GM11168 (cell line): Measurements from ENCODE around the gene NAA35.
"Not testable (repeated sequence)": the region's sequence is repeated elsewhere in the genome, so short reads cannot be mapped to it uniquely, and the experiment has no call there.

Experiments used
- in situ Hi-C: fragments of 300-500 bp; cut with MboI; formaldehyde crosslinking; loops from one replicate; pipeline ENCODE4 v1.12.0; 2022; ENCODE audit warnings: low sequenced_read_pairs; ENCODE audit not compliant: unreplicated experiment

Gene NAA35

DNA sequence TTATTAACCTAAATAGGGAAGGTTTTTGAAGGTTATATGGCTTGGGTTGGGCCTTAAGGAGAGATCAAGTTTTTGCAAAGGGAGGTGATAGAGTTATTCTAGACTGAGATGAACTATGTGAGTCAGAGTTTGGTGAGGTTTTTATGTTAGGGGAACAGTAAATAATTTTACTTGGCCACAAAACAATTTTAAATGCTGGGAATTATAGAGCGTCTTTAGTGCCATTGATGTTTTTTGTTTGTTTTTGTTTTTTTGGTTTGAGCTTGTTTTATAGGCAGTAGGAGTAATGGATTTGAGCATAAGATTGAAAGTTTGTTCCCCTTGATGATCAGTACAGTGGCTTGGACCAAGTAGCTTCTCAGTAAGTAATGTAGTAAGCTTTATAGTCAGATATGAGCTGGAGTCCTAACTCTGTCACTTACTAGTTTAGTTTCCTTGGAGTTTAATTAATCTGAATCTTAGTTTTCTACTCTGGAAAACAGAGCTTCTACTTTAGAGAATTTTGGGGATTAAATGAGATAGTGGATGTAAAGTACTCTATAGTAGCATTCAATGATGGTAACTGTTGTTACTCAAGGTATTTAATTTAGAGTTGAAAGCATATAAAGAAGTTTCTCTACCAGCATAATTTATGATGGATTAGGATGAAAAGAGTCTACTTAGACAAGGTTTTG, 2.9 kb downstream of the NAA35 start:
- in situ Hi-C loops = no loop called here

DNA sequence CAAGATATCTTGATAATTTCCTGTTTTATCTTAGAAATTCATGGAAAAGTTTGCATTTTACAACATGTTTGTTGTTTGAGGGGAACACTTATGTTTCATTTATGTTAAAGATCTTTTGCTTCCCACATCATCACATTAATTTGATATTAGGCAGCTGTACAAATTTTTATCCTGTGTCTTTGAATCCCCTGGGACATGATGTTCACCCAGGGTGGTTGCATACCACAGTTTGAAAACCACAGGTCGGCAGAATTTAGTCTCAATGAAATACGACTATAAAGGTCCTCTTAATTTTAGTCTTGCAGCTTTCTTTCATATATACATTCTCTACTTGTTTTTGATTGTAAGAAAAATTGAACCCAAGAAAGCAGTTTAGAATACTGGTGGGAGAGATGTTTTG, 3.7 kb downstream of the NAA35 start:
- in situ Hi-C loops = no loop called here

DNA sequence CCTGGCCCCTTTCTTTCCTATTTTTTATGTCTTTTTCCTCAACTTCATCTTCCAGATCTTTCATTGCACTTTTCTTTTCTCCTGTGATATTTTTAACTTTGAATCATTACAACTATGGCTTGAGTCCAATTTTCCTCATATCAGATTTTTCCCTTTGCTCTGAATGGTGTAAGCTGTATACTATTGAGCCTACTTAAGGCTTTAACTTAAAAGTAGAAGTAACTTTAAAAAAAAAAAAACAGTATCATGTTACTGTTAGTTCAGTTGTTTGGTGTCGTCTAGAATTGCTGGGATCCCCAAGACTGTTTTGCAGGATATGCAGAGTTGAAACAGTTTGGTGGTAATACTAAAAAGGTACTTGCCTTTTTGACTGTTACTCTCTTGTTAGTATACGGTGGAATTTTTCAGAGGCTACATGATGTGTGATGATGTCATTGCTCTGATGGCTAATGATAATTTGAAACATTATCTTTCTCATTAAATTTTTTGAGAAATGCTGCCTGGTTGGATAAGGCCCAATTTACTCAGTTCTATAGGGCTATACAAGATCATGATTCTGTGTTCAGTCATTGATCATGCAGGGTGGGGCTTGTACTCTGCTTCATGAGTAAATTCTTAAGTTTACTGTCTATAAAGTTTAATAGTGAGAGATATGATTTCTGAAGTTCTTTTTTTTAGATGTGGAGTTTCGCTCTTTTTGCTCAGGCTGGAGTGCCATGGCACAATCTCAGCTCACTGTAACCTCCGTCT, 8.8 kb downstream of the NAA35 start:
- in situ Hi-C loops = no loop called here

DNA sequence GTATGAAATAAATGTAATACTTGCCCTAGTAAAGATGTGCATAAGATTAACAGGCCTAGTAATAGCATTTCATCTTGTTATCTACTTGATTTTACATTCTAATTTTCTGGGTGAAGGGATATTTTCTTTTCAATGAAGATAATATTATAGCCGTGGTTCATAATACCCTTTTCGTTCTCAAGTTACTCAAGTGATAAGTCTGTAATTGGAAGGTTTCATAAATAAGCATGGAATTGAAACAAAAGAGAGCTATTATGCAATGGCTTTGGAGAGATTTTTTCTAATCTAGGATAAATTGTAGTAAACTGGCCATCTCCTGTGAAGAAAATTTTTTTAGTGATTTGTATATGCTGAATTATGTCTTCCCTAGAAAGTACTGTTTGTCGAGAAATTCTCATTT, 19.0 kb downstream of the NAA35 start:
- in situ Hi-C loops = no loop called here

DNA sequence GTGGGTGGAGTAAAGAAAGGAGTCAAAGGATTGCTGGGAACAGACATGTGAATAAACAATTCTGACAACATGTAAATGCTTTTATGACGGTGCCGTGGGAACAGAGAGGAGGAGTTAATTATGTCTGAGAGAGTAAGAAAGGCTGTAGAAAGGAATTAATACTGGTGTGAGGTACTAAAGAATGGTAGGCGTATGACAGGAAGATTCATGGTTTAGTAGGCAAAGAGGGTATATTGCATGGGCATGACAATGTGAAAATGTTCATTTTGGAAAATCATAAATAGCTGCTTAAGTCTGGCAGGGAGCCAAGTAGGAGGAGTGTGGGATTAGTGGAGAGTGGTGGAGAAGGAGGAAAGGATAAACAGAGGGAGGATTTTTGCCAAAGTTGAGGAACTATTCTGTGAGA, 19.7 kb downstream of the NAA35 start:
- in situ Hi-C loops = no loop called here

DNA sequence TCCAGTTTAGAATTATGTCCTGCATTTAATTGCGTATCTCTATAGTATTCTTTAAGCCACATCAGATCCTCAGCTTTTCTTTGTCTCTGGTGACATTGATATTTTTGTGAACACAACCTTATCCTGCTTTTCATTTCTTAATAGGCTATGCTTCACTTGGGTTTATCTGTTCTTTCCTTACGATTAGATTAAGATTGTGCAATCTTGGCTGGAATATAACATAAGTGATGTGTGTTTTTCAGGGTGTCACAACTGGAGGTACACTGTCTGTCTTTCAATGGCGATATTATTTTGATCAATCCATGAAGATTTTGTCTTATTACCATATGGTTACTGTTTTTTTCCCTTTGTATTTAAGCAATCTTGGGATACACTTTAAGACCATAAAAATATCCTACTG, 23.6 kb downstream of the NAA35 start:
- in situ Hi-C loops = no loop called here

DNA sequence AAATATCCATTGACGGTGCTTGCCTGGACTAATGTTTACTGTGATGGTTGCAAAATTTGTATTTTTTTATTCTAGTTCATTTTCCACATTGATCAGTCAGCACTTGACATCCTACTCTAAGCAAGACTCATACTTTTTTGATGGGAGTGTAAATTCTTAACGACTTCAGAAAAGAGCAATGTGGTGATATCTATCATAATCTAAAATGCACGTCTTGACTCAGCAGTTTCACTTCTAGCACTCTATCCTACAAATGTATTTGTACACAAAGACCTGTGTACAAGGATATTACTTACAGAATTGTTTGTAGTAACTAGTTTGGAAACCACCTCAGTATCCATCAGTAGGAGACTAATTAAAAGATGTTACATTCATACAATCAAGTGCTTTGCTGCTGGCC, 24.0 kb downstream of the NAA35 start:
- in situ Hi-C loops = no loop called here

DNA sequence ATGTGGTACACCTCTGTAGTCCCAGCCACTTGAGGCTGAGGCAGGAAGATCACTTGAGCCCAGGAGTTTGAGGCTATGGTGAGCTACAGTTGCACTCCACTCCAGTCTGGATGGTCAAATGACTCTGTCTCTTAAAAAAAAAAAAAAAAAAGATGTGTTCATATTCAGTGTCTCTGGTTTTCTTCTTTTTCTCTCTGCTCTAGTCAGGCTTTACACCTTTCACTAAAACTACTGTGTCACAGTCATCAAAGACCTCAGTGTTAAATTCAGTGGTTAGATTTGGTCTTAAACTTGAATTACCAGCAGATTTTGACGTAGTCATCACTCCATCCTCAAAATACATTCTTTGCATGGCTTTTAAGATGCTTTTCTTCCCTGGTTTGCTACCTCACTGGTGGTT, 28.8 kb downstream of the NAA35 start:
- in situ Hi-C loops = no loop called here

DNA sequence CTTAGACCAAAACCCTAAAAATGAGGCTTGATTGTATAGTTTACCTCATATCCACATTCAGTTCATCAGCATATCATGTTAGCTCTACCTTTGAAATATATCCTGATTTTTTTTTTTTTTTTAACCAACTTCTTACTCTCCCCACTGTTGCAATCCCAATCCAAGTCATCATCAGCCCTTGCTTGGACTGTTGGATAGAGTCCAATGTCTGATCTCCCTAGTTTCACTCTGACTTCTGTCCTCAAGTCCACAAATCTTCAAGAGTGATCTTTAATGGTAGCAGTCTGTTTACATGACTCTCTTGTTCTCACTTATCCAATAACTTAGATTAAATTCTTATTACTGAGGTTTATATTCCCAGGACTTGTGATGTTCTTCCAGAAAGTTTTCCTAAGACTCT, 30.8 kb downstream of the NAA35 start:
- in situ Hi-C loops = no loop called here

DNA sequence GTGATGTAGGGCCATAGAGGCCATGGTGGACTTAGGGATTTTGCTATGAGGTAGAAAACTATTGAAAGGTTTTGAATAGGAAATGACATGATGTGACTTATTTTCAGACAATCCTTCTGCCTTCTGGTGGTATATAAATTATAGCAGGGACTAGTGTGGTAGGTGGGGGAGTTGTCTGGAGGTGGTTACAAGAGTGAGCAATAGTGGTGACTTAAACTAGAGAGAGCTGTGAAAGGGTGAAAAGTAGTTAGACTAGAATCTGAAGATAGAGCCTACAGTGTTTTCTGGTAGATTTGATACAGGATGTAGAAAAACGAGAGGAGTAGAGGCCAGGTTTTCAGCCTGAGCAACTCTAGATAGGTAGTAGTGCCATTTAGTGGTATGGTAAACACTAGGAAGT, 32.3 kb downstream of the NAA35 start:
- in situ Hi-C loops = no loop called here

DNA sequence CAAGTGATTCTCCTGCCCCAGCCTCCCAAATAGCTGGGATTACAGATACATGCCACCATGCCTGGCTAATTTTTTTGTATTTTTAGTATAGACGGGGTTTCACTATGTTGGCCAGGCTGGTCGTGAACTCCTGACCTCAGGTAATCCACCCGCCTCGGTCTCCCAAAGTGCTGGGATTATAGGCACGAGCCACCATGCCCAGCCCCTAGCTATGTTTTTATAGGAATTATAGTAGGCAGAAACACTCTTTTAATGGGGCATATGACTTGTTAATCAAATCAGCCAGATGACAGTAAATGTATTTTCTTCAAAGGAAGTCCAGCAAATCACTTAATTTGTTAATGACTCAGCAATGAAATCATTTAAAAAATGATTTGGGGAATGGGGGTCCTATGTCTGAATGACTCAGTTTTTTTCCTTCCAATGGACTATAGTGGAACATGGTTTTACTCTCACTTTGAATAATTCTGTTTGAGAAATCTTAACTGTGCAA, 33.2 kb downstream of the NAA35 start:
- in situ Hi-C loops = not testable (repeated sequence)

DNA sequence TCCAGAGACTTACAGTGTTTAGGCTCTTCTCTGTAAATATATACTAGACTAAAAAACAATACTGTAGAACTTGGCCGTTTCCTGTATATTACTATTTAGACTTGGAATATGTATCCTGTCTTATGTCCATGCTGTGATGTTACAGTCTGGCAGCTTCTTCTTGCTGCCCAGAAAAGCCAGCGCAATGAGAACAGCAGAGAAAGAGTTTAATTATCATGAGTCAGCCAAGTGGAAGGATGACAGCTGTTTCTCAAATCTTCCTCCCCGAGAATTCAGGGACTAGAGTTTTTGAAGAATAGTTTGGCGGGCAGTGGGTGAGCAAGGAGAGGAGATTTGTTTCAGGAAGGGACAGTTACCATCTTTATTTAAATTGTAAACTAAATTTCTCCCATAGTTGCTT, 37.5 kb downstream of the NAA35 start:
- in situ Hi-C loops = no loop called here

DNA sequence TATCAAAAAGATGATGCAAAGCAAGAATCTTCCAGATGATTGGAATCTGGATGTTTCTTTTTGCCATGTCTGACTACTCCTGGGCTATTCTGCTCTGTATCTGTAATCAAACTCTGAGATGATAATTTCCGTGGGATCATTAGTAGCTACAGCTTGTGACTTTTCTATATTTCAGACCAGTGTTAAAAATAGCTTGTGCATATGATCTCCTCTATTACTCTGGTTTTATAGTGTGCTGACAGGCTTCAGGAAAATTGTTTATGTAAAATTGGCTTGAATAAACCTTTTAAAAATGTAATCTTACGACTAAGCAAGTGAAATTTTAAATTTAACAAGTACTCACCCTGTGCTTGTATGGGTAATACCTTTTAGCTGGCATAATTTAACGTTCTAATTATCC, 40.4 kb downstream of the NAA35 start:
- in situ Hi-C loops = no loop called here

DNA sequence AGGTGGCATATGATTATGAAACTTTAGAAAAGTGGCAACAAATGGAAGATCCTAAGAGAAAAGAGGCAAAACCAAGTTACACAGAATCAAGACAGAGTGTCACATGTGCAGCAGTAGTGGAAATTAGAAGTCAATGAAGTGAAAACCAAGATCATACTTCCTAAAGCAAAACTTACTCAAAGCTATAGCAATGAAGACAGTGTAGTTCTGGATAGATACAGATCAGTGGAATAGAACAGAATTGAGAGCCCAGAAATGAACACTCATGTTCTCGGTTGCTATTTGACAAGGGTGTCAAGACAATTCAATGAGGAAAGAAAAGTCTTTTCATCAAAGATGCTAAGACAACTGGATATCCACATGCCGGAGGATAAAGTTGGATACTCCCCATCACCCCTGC, 43.5 kb downstream of the NAA35 start:
- in situ Hi-C loops = no loop called here

DNA sequence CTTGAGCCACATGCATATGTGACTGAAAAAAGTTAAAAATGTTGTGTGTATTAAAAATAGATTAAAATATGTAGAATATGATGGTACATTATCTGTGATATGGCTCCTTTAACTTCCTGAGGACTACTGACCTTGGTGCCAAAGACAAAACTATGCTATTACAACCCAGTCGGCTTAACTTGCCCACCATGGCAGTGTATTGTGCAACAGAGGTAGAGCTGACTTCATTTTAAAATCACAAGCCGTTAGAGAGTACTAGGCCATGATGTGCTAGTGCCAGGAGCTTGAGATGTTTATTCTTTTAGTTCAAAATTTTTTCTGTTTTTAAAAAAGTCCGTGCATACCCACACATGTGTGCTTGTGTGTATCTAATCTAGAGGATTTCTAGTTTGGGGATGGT, 46.3 kb downstream of the NAA35 start:
- in situ Hi-C loops = no loop called here

DNA sequence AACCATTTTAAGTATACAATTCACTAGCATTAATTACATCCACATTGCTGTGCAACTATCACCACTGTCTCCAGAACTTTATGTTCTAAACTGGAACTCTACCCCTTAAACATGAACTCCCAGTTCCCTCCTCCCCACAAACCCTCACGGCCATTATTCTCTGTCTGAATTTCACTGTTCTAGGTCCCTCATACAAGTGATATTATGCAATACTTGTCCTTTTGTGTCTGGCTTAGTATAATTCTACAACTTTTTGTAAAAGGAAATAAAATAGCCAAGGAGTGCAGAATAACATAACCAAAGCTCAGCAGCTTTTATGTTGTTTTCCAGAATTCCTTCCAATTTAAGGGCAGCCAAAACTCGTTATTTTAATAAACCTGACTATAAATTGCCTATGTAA, 53.2 kb downstream of the NAA35 start:
- in situ Hi-C loops = no loop called here

DNA sequence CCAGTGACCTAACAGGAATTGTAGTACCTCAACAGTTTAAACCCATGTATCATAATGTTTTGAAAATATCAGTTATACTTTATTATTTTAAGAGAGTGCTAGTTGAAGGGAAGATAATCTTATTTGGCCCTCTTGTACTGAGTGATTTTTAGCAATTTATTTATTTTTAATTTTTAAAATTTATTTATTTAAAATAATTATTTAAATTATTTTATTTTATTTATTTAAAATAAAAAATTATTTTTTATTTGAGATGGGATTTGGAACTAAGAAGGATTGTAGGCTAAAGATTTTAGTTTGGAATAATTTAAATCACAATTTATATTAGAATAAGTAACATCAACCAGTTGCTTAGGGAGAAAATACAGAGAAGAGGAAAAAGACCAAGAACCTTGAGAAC, 54.2 kb downstream of the NAA35 start:
- in situ Hi-C loops = no loop called here

DNA sequence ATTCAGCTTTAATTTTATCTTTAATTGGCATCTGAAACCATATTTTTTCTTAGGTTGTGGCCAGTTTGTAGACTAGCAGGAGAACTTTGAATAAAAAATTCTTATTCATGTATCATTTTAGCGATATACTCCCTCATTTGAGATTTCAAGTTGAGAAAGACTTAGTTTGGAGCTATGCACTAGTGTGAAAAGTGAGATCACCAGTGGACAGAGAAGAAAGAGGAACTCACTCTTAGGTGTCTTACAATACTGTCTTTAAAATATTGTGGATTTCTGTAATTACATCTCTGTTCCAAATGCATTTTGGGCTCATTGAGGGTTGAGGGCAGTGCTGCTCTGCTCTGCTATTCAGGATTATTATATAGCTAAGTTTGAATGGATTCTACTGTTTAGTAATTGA, 54.7 kb downstream of the NAA35 start:
- in situ Hi-C loops = no loop called here

DNA sequence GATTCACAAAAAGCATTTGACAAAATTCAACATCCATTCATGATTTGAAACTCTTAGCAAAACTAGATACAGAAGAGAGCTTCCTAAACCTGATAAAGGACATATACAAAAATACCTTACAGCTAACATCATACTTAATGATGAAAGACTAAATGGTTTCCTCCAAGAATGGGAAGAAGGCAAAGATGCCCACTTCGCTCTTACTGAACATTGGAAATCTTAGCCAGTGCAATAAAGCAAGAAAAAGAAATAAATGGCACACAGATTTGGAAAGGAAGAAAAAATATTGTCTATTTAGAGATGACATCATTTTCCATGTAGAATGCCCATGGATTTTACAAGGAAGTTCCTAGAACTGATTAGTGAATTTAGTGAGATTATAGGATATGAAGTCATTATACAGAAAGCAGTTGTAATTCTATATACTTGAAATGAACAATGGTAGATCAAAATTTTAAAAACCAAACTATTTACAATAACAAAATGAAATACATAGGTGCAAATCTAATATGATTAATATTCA, 64.4 kb downstream of the NAA35 start:
- in situ Hi-C loops = no loop called here

DNA sequence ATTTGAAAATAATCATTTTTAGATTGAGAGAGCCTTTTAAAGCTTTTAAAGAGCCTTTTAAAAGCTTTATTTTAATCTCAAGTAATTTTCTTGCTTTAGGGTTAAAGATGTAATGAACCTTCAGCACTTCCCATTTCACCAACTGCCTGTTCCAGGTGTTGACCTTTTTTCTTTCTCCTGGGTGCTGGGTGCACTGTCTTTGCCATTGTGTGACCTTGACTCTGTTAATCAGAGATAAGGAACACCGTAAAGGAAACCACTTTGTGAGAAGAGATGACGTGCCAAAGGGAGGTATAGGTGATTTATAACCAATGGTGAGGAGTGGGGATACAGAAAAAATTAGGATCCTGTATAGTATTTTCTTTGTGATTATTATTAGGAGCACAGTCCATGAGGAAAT, 68.2 kb downstream of the NAA35 start:
- in situ Hi-C loops = no loop called here

DNA sequence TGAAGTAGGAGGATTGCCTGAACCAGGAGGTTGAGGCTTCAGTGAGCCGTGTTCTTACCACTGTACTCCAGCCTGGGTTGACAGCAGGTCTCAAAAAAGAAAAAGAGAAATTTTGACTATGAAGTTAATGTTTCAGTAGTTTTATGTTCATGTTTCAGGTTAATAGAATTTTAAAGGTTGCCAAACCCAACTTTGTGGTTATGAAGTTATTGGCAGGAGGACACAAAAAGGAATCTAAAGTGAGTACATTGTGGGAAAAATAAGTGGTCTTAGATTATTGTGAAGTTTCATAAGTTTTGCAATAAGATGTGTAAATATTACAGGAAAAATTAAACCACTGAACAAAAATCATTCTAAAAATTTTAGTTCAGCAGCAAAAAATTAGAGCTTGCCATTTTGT, 79.8 kb downstream of the NAA35 start:
- in situ Hi-C loops = no loop called here

DNA sequence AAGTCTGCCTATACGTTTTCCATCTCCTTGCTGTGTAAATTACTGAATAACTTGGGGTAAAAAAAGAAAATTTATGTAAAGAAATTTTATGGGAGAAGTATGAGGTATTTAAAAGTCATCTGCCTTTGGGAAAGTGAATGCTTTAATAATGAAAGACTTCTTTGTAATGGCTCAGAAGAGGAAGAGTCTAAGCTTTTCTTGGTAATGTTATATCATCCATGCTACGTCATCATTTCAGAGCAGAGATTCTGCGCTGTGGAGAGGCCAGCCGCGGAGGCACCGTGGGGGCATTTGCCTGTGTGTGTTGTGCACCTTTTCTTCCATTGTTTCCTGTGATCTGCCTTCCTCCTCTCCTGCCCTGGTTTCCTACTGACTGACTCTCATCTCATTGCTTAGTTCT, 80.2 kb downstream of the NAA35 start:
- in situ Hi-C loops = no loop called here
